ENCODE results near the gene DENND5B.
"Not testable (repeated sequence)": the region's sequence is repeated elsewhere in the genome, so short reads cannot be mapped to it uniquely, and the experiment has no call there.

GRCh38 chr12:31550590-31550989, 40.3 kb downstream of the DENND5B start:
- TF ChIP-seq CTCF (IDR thresholded peaks at IDR 0.05); EP300 (IDR thresholded peaks at IDR 0.05; ENCODE audit: low read depth); POLR2A (IDR thresholded peaks at IDR 0.05); POLR2AphosphoS5 (IDR thresholded peaks at IDR 0.05): not testable (repeated sequence)
